GM18520 (cell line): ENCODE data around the gene NPAS2.

ENCODE experiments used
- ATAC-seq: cut with Tn5 transposase; IDR thresholded peaks from one replicate; pipeline ENCODE4 v1.9.1; 2021; ENCODE audit not compliant: unreplicated experiment

Gene NPAS2

GRCh38 chr2:100820523-100821254 lies 750 bp downstream of the NPAS2 start:
- ATAC-seq = no peak

GRCh38 chr2:100821255-100821910 lies 1.4 kb downstream of the NPAS2 start:
- ATAC-seq = no peak

- no peak for ATAC-seq
Observed at GRCh38 chr2:100821911-100822265, 1.9 kb downstream of the NPAS2 start.

GRCh38 chr2:100822587-100823248 lies 2.8 kb downstream of the NPAS2 start:
- no peak for ATAC-seq

- ATAC-seq = no peak
Observed at GRCh38 chr2:100823665-100824438, 3.9 kb downstream of the NPAS2 start.

- no peak for ATAC-seq
Observed at GRCh38 chr2:100824842-100825241, 4.9 kb downstream of the NPAS2 start.

GRCh38 chr2:100826494-100826893 lies 6.6 kb downstream of the NPAS2 start:
- no peak for ATAC-seq

GRCh38 chr2:100831158-100831750 lies 11.3 kb downstream of the NPAS2 start:
- no peak for ATAC-seq

GRCh38 chr2:100831831-100832230 lies 11.9 kb downstream of the NPAS2 start:
- ATAC-seq = no peak

GRCh38 chr2:100832885-100833284 lies 12.9 kb downstream of the NPAS2 start:
- ATAC-seq = no peak

- ATAC-seq = no peak
Observed at GRCh38 chr2:100833331-100833730, 13.4 kb downstream of the NPAS2 start.

GRCh38 chr2:100834221-100834620 lies 14.3 kb downstream of the NPAS2 start:
- no peak for ATAC-seq

- ATAC-seq = no peak
Observed at GRCh38 chr2:100835006-100835659, 15.2 kb downstream of the NPAS2 start.

- no peak for ATAC-seq
Observed at GRCh38 chr2:100840519-100840918, 20.6 kb downstream of the NPAS2 start.

GRCh38 chr2:100842241-100842922 lies 22.4 kb downstream of the NPAS2 start:
- ATAC-seq = no peak

GRCh38 chr2:100844514-100844913 lies 24.6 kb downstream of the NPAS2 start:
- no peak for ATAC-seq

- no peak for ATAC-seq
Observed at GRCh38 chr2:100845141-100845991, 25.4 kb downstream of the NPAS2 start.

- no peak for ATAC-seq
Observed at GRCh38 chr2:100846716-100847115, 26.8 kb downstream of the NPAS2 start.

- ATAC-seq = no peak
Observed at GRCh38 chr2:100852447-100852846, 32.5 kb downstream of the NPAS2 start.
